ENCODE results near the gene ZNF783. TPM values are rescaled to one million over a fixed set of nuclear protein-coding genes. Genes with fewer than 3 reads are reported as not detected.

Gene ZNF783
- total RNA-seq, 6 experiments from 2014 or later: 1.5 to 4.9 (median 3.0) TPM

GRCh38 chr7:149218469-149219420 lies 43.3 kb upstream of the ZNF783 start:
- no peak overlapping the region for H3K27ac ChIP-seq
- peaks cover 0 to 56% (median 14%) of the 10 kb centered on the region in 4 donors for H3K36me3 ChIP-seq
- intact Hi-C loops (cut with DNase I): no loop called here
- no peak for TF ChIP-seq POLR2A (IDR thresholded peaks at IDR 0.05)
- TF ChIP-seq, protein P1, sequence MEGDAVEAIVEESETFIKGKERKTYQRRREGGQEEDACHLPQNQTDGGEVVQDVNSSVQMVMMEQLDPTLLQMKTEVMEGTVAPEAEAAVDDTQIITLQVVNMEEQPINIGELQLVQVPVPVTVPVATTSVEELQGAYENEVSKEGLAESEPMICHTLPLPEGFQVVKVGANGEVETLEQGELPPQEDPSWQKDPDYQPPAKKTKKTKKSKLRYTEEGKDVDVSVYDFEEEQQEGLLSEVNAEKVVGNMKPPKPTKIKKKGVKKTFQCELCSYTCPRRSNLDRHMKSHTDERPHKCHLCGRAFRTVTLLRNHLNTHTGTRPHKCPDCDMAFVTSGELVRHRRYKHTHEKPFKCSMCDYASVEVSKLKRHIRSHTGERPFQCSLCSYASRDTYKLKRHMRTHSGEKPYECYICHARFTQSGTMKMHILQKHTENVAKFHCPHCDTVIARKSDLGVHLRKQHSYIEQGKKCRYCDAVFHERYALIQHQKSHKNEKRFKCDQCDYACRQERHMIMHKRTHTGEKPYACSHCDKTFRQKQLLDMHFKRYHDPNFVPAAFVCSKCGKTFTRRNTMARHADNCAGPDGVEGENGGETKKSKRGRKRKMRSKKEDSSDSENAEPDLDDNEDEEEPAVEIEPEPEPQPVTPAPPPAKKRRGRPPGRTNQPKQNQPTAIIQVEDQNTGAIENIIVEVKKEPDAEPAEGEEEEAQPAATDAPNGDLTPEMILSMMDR (IDR thresholded peaks at IDR 0.05): no peak
- ATAC-seq (no peak), DNase-seq (no peak)
- 88% methylated on average over 7 of the region's 10 CpGs for WGBS (ENCODE audit: insufficient coverage, low coverage, low lambda C conversion rate, missing lambda C conversion rate)
- no peaks in the 10 kb centered on the region for H3K27me3 ChIP-seq
- H3K4me3 ChIP-seq: no peak overlapping the region
- H3K4me1 ChIP-seq: no peaks in the 10 kb centered on the region
- no peaks in the 10 kb centered on the region for H3K9me3 ChIP-seq

DNA sequence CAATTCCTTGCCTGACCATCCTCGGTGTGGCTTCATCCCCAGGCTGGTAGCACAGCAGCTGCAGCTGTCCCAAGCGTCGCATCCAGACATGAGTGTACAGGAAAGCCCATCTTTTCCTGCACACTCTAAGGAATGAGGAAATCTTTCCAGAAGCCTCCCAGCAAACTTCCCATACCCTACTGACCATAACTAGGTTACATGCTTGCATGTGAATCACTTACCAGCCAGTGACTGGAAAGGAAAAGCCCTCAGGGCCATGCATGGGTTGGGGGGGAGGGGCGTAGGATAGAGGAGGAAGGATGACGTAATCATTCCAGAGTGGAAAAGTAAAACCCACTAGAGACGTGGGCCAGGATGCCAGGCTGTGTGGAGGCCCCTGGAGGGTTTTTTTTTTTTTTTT lies 41.5 kb upstream of the ZNF783 start:
- H3K4me1 ChIP-seq: no peaks in the 10 kb centered on the region
- peaks cover 0 to 55% (median 10%) of the 10 kb centered on the region in 4 donors for H3K36me3 ChIP-seq
- H3K27ac ChIP-seq: no peak overlapping the region
- no peak overlapping the region for H3K4me3 ChIP-seq
- intact Hi-C loops (cut with DNase I): no loop called here
- WGBS (ENCODE audit: insufficient coverage, low coverage, low lambda C conversion rate, missing lambda C conversion rate): 74% methylated on average over 6 of the region's 6 CpGs
- TF ChIP-seq, protein P1 (IDR thresholded peaks at IDR 0.05): no peak
- no peak for TF ChIP-seq POLR2A (IDR thresholded peaks at IDR 0.05)
- ATAC-seq: no peak
- H3K9me3 ChIP-seq: no peaks in the 10 kb centered on the region
- no peak for DNase-seq
- H3K27me3 ChIP-seq: no peaks in the 10 kb centered on the region

DNA sequence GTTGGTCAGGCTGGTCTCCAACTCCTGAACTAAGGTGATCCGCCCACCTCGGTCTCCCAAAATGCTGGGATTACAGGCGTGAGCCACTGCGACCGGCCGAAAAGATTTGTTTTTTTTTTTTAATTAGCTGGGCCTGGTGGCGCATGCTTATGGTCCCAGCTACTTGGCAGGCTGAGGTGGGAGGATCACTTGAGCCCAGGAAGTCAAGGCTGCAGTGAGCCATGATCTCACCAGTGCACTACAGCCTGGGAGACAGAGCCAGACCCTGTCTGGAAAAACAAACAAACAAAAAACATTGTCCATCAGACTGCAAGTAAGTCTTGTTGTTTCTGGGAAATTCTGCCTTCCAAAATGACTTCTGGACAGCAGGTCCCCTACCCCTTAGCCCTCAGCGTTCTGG lies 38.8 kb upstream of the ZNF783 start:
- no peaks in the 10 kb centered on the region for H3K27me3 ChIP-seq
- H3K36me3 ChIP-seq: peaks cover 0 to 38% (median 5%) of the 10 kb centered on the region in 4 donors
- no peaks in the 10 kb centered on the region for H3K4me1 ChIP-seq
- H3K4me3 ChIP-seq: no peak overlapping the region
- no peak for DNase-seq
- H3K9me3 ChIP-seq: no peaks in the 10 kb centered on the region
- no peak for TF ChIP-seq POLR2A (IDR thresholded peaks at IDR 0.05)
- TF ChIP-seq, protein P1 (IDR thresholded peaks at IDR 0.05): no peak
- H3K27ac ChIP-seq: no peak overlapping the region
- ATAC-seq: no peak
- WGBS (ENCODE audit: insufficient coverage, low coverage, low lambda C conversion rate, missing lambda C conversion rate): 92% methylated on average over 6 of the region's 8 CpGs
- intact Hi-C loops (cut with DNase I): no loop called here

GRCh38 chr7:149223761-149224160 lies 38.2 kb upstream of the ZNF783 start:
- Histone ChIP-seq H3K4me3 (no peak overlapping the region), H3K4me1 (no peaks in the 10 kb centered on the region), H3K27me3 (no peaks in the 10 kb centered on the region), H3K27ac (no peak overlapping the region), H3K36me3 (peaks cover 0 to 38% (median 5%) of the 10 kb centered on the region in 4 donors), H3K9me3 (no peaks in the 10 kb centered on the region)
- intact Hi-C loops (cut with DNase I): no loop called here
- 96% methylated on average over 23 of the region's 39 CpGs for WGBS (ENCODE audit: insufficient coverage, low coverage, low lambda C conversion rate, missing lambda C conversion rate)
- DNase-seq (no peak), ATAC-seq (no peak)
- TF ChIP-seq, protein P1 (IDR thresholded peaks at IDR 0.05): no peak
- TF ChIP-seq POLR2A (IDR thresholded peaks at IDR 0.05): no peak
